ENCODE results near the gene TC2N.

- TF ChIP-seq, protein P1, sequence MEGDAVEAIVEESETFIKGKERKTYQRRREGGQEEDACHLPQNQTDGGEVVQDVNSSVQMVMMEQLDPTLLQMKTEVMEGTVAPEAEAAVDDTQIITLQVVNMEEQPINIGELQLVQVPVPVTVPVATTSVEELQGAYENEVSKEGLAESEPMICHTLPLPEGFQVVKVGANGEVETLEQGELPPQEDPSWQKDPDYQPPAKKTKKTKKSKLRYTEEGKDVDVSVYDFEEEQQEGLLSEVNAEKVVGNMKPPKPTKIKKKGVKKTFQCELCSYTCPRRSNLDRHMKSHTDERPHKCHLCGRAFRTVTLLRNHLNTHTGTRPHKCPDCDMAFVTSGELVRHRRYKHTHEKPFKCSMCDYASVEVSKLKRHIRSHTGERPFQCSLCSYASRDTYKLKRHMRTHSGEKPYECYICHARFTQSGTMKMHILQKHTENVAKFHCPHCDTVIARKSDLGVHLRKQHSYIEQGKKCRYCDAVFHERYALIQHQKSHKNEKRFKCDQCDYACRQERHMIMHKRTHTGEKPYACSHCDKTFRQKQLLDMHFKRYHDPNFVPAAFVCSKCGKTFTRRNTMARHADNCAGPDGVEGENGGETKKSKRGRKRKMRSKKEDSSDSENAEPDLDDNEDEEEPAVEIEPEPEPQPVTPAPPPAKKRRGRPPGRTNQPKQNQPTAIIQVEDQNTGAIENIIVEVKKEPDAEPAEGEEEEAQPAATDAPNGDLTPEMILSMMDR (IDR thresholded peaks at IDR 0.05; ENCODE audit: poor library complexity, severe bottlenecking): no peak
- TF ChIP-seq POLR2AphosphoS5 (IDR thresholded peaks at IDR 0.05): no peak
Measured at GRCh38 chr14:91870001-91870400, 2.7 kb upstream of the TC2N start.

Data from neural cell (in vitro differentiated cells).